OCI-LY1 (cell line): ENCODE measurements around the gene TRIO.

Experiments
- H2AFZ ChIP-seq: fragments of 200-600 bp; sonication (generic), shearing (Covaris generic); 2 replicates; pipeline ENCODE4 v1.6.0; 2014; ENCODE audit warnings: antibody characterized with exemption, mild to moderate bottlenecking, low read length
- H3F3A ChIP-seq: fragments of 200-600 bp; sonication (generic), shearing (Covaris generic); 2 replicates; pipeline ENCODE4 v1.6.0; 2014; ENCODE audit warnings: mild to moderate bottlenecking, antibody characterized with exemption, low read length, moderate library complexity; ENCODE audit not compliant: insufficient read depth
- H3K27ac ChIP-seq: fragments of 200-600 bp; sonication (generic); 2 replicates; pipeline ENCODE4 v1.5.1; 2014; ENCODE audit warnings: low read length, mixed run types, mild to moderate bottlenecking, low read depth; ENCODE audit not compliant: poor library complexity, severe bottlenecking
- H3K27me3 ChIP-seq: fragments of 200-600 bp; sonication (generic); 2 replicates; pipeline ENCODE4 v1.6.0; 2014; ENCODE audit warnings: antibody characterized with exemption, mild to moderate bottlenecking, low read length, moderate library complexity; ENCODE audit not compliant: insufficient read depth
- H3K36me3 ChIP-seq: fragments of 200-600 bp; sonication (generic); 2 replicates; pipeline ENCODE4 v1.6.1; 2014; ENCODE audit warnings: mild to moderate bottlenecking, antibody characterized with exemption, low read length, moderate library complexity, mixed read lengths; ENCODE audit not compliant: insufficient read depth
- H3K4me1 ChIP-seq: fragments of 200-600 bp; sonication (generic); 2 replicates; pipeline ENCODE4 v1.5.1; 2014; ENCODE audit warnings: mild to moderate bottlenecking, low read length, moderate library complexity; ENCODE audit not compliant: insufficient read depth, severe bottlenecking
- H3K4me2 ChIP-seq: fragments of 200-600 bp; sonication (generic), shearing (Covaris generic); 2 replicates; pipeline ENCODE4 v1.6.1; 2014; ENCODE audit warnings: low read length
- H3K4me3 ChIP-seq: fragments of 200-600 bp; sonication (generic); 2 replicates; pipeline ENCODE4 v1.5.1; 2014; ENCODE audit warnings: low read length, low read depth, mild to moderate bottlenecking, mixed read lengths; ENCODE audit not compliant: poor library complexity, severe bottlenecking
- H3K79me2 ChIP-seq: fragments of 200-600 bp; shearing (Covaris generic); 2 replicates; pipeline ENCODE4 v1.6.1; 2016; ENCODE audit warnings: mixed run types, low read length, mixed read lengths; ENCODE audit not compliant: insufficient read depth
- H3K9ac ChIP-seq: fragments of 200-600 bp; sonication (generic), shearing (Covaris generic); 2 replicates; pipeline ENCODE4 v1.6.1; 2014; ENCODE audit warnings: mild to moderate bottlenecking, low read length, mixed read lengths
- H3K9me2 ChIP-seq: fragments of 200-600 bp; sonication (generic), shearing (Covaris generic); 2 replicates; pipeline ENCODE4 v1.6.1; 2014; ENCODE audit warnings: low read depth, mild to moderate bottlenecking, low read length, mixed read lengths
- H3K9me3 ChIP-seq: fragments of 200-600 bp; shearing (Covaris generic); 2 replicates; pipeline ENCODE4 v1.6.1; 2014; ENCODE audit warnings: low read length, mixed read lengths
- H4K20me1 ChIP-seq: fragments of 200-600 bp; sonication (generic), shearing (Covaris generic); 2 replicates; pipeline ENCODE4 v1.6.0; 2016; ENCODE audit warnings: mild to moderate bottlenecking, low read length; ENCODE audit not compliant: insufficient read depth
- CTCF ChIP-seq: fragments of 200-600 bp; sonication (generic), shearing (Covaris generic); IDR thresholded peaks from 2 replicates; pipeline ENCODE4 v1.5.1; 2017; ENCODE audit warnings: mild to moderate bottlenecking, antibody characterized with exemption, low read length, moderate library complexity, mixed read lengths
- EZH2 ChIP-seq: fragments of 200-600 bp; sonication (generic), shearing (Covaris generic); IDR thresholded peaks from 2 replicates; pipeline ENCODE4 v1.8.0; 2017; ENCODE audit warnings: borderline replicate concordance, mixed run types, mild to moderate bottlenecking, antibody characterized with exemption, low read length, moderate library complexity, mixed read lengths

Gene TRIO

DNA sequence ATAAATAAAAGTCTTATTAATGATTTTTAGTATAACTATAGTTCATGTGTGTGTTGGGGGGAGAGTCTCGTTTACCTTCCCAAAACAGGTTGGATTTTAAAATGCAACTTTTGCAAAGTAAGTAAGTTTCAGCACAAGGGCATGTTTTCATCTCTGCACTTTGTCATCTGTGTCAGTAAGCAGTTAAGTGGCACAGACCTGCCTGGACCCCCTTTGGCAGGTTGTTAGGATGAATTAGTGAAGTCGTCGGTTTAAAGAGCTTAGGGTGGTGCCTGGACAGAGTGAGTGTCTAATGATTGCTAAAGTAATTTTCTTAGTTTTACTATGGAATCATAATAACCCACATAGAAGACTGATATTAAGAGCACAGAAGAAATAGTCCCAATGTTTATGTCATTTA, 74.9 kb downstream of the TRIO start:
- H3K9me3 ChIP-seq = no peaks in the 10 kb centered on the region
- no peaks in the 10 kb centered on the region for H3K36me3 ChIP-seq
- H3K79me2 ChIP-seq = no peaks in the 10 kb centered on the region
- no peaks in the 10 kb centered on the region for H4K20me1 ChIP-seq
- H3K27ac ChIP-seq = no peak overlapping the region
- H3K4me3 ChIP-seq = no peak overlapping the region
- H3K9ac ChIP-seq = no peak overlapping the region
- H3K4me1 ChIP-seq = no peaks in the 10 kb centered on the region
- no peaks in the 10 kb centered on the region for H3F3A ChIP-seq
- no peak overlapping the region for H2AFZ ChIP-seq
- no peak overlapping the region for H3K4me2 ChIP-seq
- TF ChIP-seq EZH2 (no peak), CTCF (no peak)
- H3K27me3 ChIP-seq = no peaks in the 10 kb centered on the region
- H3K9me2 ChIP-seq = no peaks in the 10 kb centered on the region

- Histone ChIP-seq H3K9me2 (no peaks in the 10 kb centered on the region), H3K27me3 (no peaks in the 10 kb centered on the region), H3K4me2 (no peak overlapping the region), H3F3A (no peaks in the 10 kb centered on the region), H3K79me2 (no peaks in the 10 kb centered on the region), H3K9me3 (no peaks in the 10 kb centered on the region), H3K36me3 (no peaks in the 10 kb centered on the region), H2AFZ (no peak overlapping the region), H4K20me1 (no peaks in the 10 kb centered on the region), H3K4me3 (no peak overlapping the region), H3K4me1 (no peaks in the 10 kb centered on the region), H3K9ac (no peak overlapping the region), H3K27ac (no peak overlapping the region)
- TF ChIP-seq EZH2 = no peak
- TF ChIP-seq CTCF = no peak
Observed at GRCh38 chr5:14218480-14218879, 75.3 kb downstream of the TRIO start.

DNA sequence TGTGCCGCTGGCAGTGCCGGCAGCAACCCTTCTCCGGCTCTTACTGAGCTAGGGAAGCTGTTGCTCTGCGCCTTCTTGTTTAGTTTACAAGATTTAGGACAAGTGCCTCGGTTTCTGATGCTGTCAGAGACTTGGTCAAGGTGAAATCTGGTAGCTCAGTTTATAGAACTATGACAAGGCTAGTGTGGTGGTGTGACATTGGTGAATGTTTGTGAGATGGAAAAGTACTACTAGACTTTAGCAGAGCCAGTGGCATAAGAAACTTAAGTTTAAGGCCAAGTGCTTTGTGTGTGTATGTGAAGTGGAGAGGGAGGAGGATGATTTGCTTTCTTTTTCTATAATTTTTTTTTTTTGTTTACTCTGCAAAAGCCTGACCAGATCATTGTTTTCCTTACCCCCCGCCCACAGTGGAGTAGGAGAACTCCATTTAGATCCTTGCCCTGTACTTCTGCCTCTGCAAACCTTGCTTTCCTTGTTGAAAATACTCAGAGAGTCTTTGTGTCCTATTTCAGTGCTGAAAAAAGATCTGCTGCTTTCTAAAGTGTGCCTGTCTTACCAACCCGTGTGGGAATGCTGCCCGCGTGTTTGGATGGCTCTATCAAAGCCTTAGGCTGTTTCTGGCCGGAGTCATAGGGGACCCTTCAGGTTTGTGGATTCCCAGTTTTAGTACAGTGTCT, 75.9 kb downstream of the TRIO start:
- Histone ChIP-seq H2AFZ (no peak overlapping the region), H3K27me3 (no peaks in the 10 kb centered on the region), H3K4me3 (no peak overlapping the region), H3K79me2 (no peaks in the 10 kb centered on the region), H3K9ac (no peak overlapping the region), H3K36me3 (no peaks in the 10 kb centered on the region), H3K4me1 (no peaks in the 10 kb centered on the region), H3K9me2 (no peaks in the 10 kb centered on the region), H3F3A (no peaks in the 10 kb centered on the region), H3K27ac (no peak overlapping the region), H3K9me3 (no peaks in the 10 kb centered on the region), H4K20me1 (no peaks in the 10 kb centered on the region), H3K4me2 (no peak overlapping the region)
- TF ChIP-seq CTCF (no peak), EZH2 (no peak)
